HEK293 (cell line): ENCODE data around the gene IL11.

ENCODE experiments used
- OVOL3 ChIP-seq: fragments of 450-650 bp; formaldehyde crosslinking; IDR thresholded peaks from 2 replicates; pipeline ENCODE4 v1.5.1; 2016; ENCODE audit warnings: missing biosample characterization, missing genetic modification characterization
- ZNF24 ChIP-seq: fragments of 450-650 bp; formaldehyde crosslinking; IDR thresholded peaks from 2 replicates; pipeline ENCODE4 v1.5.1; 2016; ENCODE audit warnings: missing biosample characterization, missing genetic modification characterization
- ZNF274 ChIP-seq, 2 experiments: fragments of 200-500 bp in 1 of 2; fragments of 450-650 bp in 1 of 2; sonication (Bioruptor generic) in 1 of 2; formaldehyde crosslinking in 1 of 2; IDR thresholded peaks; 2 replicates each; pipeline versions ENCODE4 v1.5.1 to v1.6.1; 2014 to 2016; ENCODE audit warnings: borderline replicate concordance in 1 of 2, inconsistent platforms in 1 of 2, low read length in 1 of 2, missing biosample characterization in 1 of 2, missing genetic modification characterization in 1 of 2
- TF ChIP-seq, protein P1 (sequence below): fragments of 450-650 bp; formaldehyde crosslinking; IDR thresholded peaks from 2 replicates; pipeline ENCODE4 v1.5.1; 2016; ENCODE audit warnings: missing biosample characterization, missing genetic modification characterization

- TF ChIP-seq, protein P1, sequence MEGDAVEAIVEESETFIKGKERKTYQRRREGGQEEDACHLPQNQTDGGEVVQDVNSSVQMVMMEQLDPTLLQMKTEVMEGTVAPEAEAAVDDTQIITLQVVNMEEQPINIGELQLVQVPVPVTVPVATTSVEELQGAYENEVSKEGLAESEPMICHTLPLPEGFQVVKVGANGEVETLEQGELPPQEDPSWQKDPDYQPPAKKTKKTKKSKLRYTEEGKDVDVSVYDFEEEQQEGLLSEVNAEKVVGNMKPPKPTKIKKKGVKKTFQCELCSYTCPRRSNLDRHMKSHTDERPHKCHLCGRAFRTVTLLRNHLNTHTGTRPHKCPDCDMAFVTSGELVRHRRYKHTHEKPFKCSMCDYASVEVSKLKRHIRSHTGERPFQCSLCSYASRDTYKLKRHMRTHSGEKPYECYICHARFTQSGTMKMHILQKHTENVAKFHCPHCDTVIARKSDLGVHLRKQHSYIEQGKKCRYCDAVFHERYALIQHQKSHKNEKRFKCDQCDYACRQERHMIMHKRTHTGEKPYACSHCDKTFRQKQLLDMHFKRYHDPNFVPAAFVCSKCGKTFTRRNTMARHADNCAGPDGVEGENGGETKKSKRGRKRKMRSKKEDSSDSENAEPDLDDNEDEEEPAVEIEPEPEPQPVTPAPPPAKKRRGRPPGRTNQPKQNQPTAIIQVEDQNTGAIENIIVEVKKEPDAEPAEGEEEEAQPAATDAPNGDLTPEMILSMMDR (tag by site-specific recombination): no peak
- TF ChIP-seq ZNF274 (IDR thresholded peaks at IDR 0.05; ENCODE audit: low read length) (no peak), ZNF274 (tag by site-specific recombination; IDR thresholded peaks at IDR 0.05; ENCODE audit: borderline replicate concordance) (no peak), ZNF24 (tag by site-specific recombination) (no peak), OVOL3 (no peak)
Measured at GRCh38 chr19:55379174-55379573, 8.9 kb upstream of the IL11 start.
